A172 (cell line): ENCODE data around the gene NBEAL2. TPM values are rescaled to one million over a fixed set of nuclear protein-coding genes. Genes with fewer than 3 reads are reported as not detected.

ENCODE experiments used
- DNase-seq: peaks from one replicate; pipeline ENCODE4 v3.0.0-alpha.2; 2015; ENCODE audit warnings: low spot score
- total RNA-seq: library from RNA; depleted of rRNA; stranded (reverse); fragments of >200 nt; shearing (Covaris generic); gene quantifications from 2 replicates; pipeline ENCODE4 v1.2.3, GENCODE V29; 2014

The NBEAL2 gene
- total RNA-seq, 1 experiment from 2014 or later = 10.9 TPM

- no peak for DNase-seq
Measured at GRCh38 chr3:47000922-47001730, 21.7 kb downstream of the NBEAL2 start.

- DNase-seq = no peak
Measured at GRCh38 chr3:47001731-47002170, 22.3 kb downstream of the NBEAL2 start.

- DNase-seq = no peak
Measured at GRCh38 chr3:47002171-47003055, 22.9 kb downstream of the NBEAL2 start.

- DNase-seq = no peak
Measured at GRCh38 chr3:47003056-47003410, 23.6 kb downstream of the NBEAL2 start.

- no peak for DNase-seq
Measured at GRCh38 chr3:47003461-47004368, 24.2 kb downstream of the NBEAL2 start.

- no peak for DNase-seq
Measured at GRCh38 chr3:47004369-47005211, 25.1 kb downstream of the NBEAL2 start.

- DNase-seq = no peak
Measured at GRCh38 chr3:47005212-47006144, 26.0 kb downstream of the NBEAL2 start.

- no peak for DNase-seq
Measured at GRCh38 chr3:47006145-47006651, 26.7 kb downstream of the NBEAL2 start.

GRCh38 chr3:47007001-47007400, 27.5 kb downstream of the NBEAL2 start:
- no peak for DNase-seq

GRCh38 chr3:47007482-47008233, 28.2 kb downstream of the NBEAL2 start:
- no peak for DNase-seq

- no peak for DNase-seq
Measured at GRCh38 chr3:47008234-47008796, 28.8 kb downstream of the NBEAL2 start.

GRCh38 chr3:47008851-47009224, 29.4 kb downstream of the NBEAL2 start:
- no peak for DNase-seq

GRCh38 chr3:47009225-47010110, 30.0 kb downstream of the NBEAL2 start:
- no peak for DNase-seq

GRCh38 chr3:47010111-47010712, 30.7 kb downstream of the NBEAL2 start:
- DNase-seq = no peak

- no peak for DNase-seq
Measured at GRCh38 chr3:47010910-47011309, 31.4 kb downstream of the NBEAL2 start.

- DNase-seq = no peak
Measured at GRCh38 chr3:47011371-47011770, 31.9 kb downstream of the NBEAL2 start.
